SK-N-SH treated with all-trans-retinoic acid at 6 μM for 48 hours (cell line): Measurements from ENCODE around the gene PCSK2.

Source experiments
- ARNTL ChIP-seq: fragments of 450-650 bp; formaldehyde crosslinking; IDR thresholded peaks from 2 replicates; pipeline ENCODE4 v1.5.0; 2020; ENCODE audit warnings: low read depth, mild to moderate bottlenecking, moderate library complexity, borderline replicate concordance
- BACH2 ChIP-seq: fragments of 250-450 bp; sonication (Bioruptor Pico); IDR thresholded peaks from 2 replicates; pipeline ENCODE4 v1.9.0; 2021; ENCODE audit warnings: mild to moderate bottlenecking, borderline replicate concordance
- ISL1 ChIP-seq: fragments of 250-450 bp; sonication (Bioruptor Pico); IDR thresholded peaks from 2 replicates; pipeline ENCODE4 v2.1.2; 2022; ENCODE audit warnings: mild to moderate bottlenecking, moderate library complexity
- RARB ChIP-seq: fragments of 250-450 bp; sonication (Bioruptor Pico); IDR thresholded peaks from 2 replicates; pipeline ENCODE4 v1.8.0; 2021; ENCODE audit warnings: mild to moderate bottlenecking, moderate library complexity
- SNAI2 ChIP-seq: fragments of 250-450 bp; sonication (Bioruptor Pico); IDR thresholded peaks from 2 replicates; pipeline ENCODE4 v1.5.0; 2020; ENCODE audit warnings: mild to moderate bottlenecking, moderate library complexity
- TCF4 ChIP-seq: fragments of 250-450 bp; sonication (Bioruptor Pico); IDR thresholded peaks from 2 replicates; pipeline ENCODE4 v1.8.0; 2021; ENCODE audit warnings: mild to moderate bottlenecking, moderate library complexity, borderline replicate concordance
- TOX ChIP-seq: fragments of 250-450 bp; sonication (Bioruptor Pico); IDR thresholded peaks from 2 replicates; pipeline ENCODE4 v1.8.0; 2021; ENCODE audit warnings: mild to moderate bottlenecking, moderate library complexity, borderline replicate concordance
- ZC3H10 ChIP-seq: fragments of 250-450 bp; sonication (Bioruptor Pico); IDR thresholded peaks from 2 replicates; pipeline ENCODE4 v1.5.1; 2021; ENCODE audit warnings: mild to moderate bottlenecking, moderate library complexity
- ZFP3 ChIP-seq: fragments of 250-450 bp; sonication (Bioruptor Pico); IDR thresholded peaks from 2 replicates; pipeline ENCODE4 v1.5.0; 2020; ENCODE audit warnings: mild to moderate bottlenecking, moderate library complexity
- ZFP30 ChIP-seq: fragments of 450-650 bp; formaldehyde crosslinking; IDR thresholded peaks from 2 replicates; pipeline ENCODE4 v1.5.0; 2022; ENCODE audit warnings: mild to moderate bottlenecking, moderate library complexity
- TF ChIP-seq, protein P1 (sequence below): fragments of 250-450 bp; sonication (Bioruptor Pico); IDR thresholded peaks from 2 replicates; pipeline ENCODE4 v1.5.1; 2020; ENCODE audit warnings: low read depth, mild to moderate bottlenecking, moderate library complexity
- TF ChIP-seq, protein P2 (sequence below): fragments of 250-450 bp; sonication (Bioruptor Pico); IDR thresholded peaks from 2 replicates; pipeline ENCODE4 v1.5.1; 2021; ENCODE audit warnings: mild to moderate bottlenecking, moderate library complexity
- TF ChIP-seq, protein P3 (sequence below): fragments of 250-450 bp; sonication (Bioruptor Pico); IDR thresholded peaks from 2 replicates; pipeline ENCODE4 v1.8.0; 2020; ENCODE audit warnings: mild to moderate bottlenecking, moderate library complexity, borderline replicate concordance
- TF ChIP-seq, protein P4 (sequence below): fragments of 250-450 bp; sonication (Bioruptor Pico); IDR thresholded peaks from 2 replicates; pipeline ENCODE4 v1.8.0; 2021; ENCODE audit warnings: low read depth, mild to moderate bottlenecking, moderate library complexity, borderline replicate concordance

DNA sequence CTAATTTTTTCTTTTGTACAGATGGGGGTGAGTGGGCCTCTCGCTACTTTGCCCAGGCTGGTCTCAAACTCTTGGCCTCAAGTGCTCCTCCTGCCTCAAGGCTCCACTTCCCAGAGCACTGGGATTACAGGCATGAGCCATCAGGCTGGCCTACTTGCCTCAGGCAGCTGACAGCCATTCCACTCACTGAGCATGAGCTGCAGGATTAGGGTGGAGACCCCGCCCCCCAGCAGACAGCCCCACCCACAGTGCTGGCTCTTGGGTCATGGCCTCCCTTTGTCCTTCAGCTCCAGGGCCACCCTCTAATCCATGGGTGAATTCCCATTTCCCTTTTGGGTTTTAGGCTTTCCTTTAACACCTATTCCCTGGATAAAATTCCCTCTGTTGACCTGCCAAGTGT lies 222.2 kb downstream of the PCSK2 start:
- TF ChIP-seq, protein P1, sequence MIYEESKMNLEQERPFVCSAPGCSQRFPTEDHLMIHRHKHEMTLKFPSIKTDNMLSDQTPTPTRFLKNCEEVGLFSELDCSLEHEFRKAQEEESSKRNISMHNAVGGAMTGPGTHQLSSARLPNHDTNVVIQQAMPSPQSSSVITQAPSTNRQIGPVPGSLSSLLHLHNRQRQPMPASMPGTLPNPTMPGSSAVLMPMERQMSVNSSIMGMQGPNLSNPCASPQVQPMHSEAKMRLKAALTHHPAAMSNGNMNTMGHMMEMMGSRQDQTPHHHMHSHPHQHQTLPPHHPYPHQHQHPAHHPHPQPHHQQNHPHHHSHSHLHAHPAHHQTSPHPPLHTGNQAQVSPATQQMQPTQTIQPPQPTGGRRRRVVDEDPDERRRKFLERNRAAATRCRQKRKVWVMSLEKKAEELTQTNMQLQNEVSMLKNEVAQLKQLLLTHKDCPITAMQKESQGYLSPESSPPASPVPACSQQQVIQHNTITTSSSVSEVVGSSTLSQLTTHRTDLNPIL (CRISPR knock-in tag) = no peak
- TF ChIP-seq, protein P2, sequence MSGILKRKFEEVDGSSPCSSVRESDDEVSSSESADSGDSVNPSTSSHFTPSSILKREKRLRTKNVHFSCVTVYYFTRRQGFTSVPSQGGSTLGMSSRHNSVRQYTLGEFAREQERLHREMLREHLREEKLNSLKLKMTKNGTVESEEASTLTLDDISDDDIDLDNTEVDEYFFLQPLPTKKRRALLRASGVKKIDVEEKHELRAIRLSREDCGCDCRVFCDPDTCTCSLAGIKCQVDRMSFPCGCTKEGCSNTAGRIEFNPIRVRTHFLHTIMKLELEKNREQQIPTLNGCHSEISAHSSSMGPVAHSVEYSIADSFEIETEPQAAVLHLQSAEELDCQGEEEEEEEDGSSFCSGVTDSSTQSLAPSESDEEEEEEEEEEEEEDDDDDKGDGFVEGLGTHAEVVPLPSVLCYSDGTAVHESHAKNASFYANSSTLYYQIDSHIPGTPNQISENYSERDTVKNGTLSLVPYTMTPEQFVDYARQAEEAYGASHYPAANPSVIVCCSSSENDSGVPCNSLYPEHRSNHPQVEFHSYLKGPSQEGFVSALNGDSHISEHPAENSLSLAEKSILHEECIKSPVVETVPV = no peak
- TF ChIP-seq, protein P3, sequence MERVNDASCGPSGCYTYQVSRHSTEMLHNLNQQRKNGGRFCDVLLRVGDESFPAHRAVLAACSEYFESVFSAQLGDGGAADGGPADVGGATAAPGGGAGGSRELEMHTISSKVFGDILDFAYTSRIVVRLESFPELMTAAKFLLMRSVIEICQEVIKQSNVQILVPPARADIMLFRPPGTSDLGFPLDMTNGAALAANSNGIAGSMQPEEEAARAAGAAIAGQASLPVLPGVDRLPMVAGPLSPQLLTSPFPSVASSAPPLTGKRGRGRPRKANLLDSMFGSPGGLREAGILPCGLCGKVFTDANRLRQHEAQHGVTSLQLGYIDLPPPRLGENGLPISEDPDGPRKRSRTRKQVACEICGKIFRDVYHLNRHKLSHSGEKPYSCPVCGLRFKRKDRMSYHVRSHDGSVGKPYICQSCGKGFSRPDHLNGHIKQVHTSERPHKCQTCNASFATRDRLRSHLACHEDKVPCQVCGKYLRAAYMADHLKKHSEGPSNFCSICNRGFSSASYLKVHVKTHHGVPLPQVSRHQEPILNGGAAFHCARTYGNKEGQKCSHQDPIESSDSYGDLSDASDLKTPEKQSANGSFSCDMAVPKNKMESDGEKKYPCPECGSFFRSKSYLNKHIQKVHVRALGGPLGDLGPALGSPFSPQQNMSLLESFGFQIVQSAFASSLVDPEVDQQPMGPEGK (CRISPR knock-in tag) = no peak
- no peak for TF ChIP-seq SNAI2 (CRISPR knock-in tag)
- TF ChIP-seq BACH2 (CRISPR knock-in tag) = no peak
- no peak for TF ChIP-seq RARB
- TF ChIP-seq ZFP3 (CRISPR knock-in tag) = no peak
- TF ChIP-seq, protein P4, sequence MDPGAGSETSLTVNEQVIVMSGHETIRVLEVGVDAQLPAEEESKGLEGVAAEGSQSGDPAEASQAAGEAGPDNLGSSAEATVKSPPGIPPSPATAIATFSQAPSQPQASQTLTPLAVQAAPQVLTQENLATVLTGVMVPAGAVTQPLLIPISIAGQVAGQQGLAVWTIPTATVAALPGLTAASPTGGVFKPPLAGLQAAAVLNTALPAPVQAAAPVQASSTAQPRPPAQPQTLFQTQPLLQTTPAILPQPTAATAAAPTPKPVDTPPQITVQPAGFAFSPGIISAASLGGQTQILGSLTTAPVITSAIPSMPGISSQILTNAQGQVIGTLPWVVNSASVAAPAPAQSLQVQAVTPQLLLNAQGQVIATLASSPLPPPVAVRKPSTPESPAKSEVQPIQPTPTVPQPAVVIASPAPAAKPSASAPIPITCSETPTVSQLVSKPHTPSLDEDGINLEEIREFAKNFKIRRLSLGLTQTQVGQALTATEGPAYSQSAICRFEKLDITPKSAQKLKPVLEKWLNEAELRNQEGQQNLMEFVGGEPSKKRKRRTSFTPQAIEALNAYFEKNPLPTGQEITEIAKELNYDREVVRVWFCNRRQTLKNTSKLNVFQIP (CRISPR knock-in tag) = no peak
- no peak for TF ChIP-seq TCF4 (CRISPR knock-in tag)
- TF ChIP-seq ZC3H10 (CRISPR knock-in tag) = no peak
- TF ChIP-seq ISL1 (CRISPR knock-in tag) = no peak
- TF ChIP-seq ZFP30 (CRISPR knock-in tag) = no peak
- TF ChIP-seq ARNTL (CRISPR knock-in tag) = no peak
- no peak for TF ChIP-seq TOX (CRISPR knock-in tag)
